NT2/D1 (cell line): ENCODE measurements around the gene CD300C.

Experiments
- DNase-seq: peaks from one replicate; pipeline ENCODE4 v3.0.0-alpha.2; 2011; ENCODE audit warnings: low read depth, low spot score
- H3K27me3 ChIP-seq: 2 replicates; pipeline ENCODE4 v1.6.0; 2011; ENCODE audit warnings: mild to moderate bottlenecking; ENCODE audit not compliant: insufficient read length, insufficient read depth
- H3K36me3 ChIP-seq: 2 replicates; pipeline ENCODE4 v1.6.1; 2011; ENCODE audit warnings: mild to moderate bottlenecking, low read length, mixed read lengths; ENCODE audit not compliant: insufficient read depth, insufficient read length
- H3K4me1 ChIP-seq: 2 replicates; pipeline ENCODE4 v1.5.1; 2011; ENCODE audit not compliant: insufficient read depth, insufficient read length
- H3K4me3 ChIP-seq: 2 replicates; pipeline ENCODE4 v1.5.1; 2011; ENCODE audit warnings: low read depth; ENCODE audit not compliant: insufficient read length
- H3K9ac ChIP-seq: 2 replicates; pipeline ENCODE4 v1.6.0; 2011; ENCODE audit warnings: low read depth; ENCODE audit not compliant: insufficient read length
- H3K9me3 ChIP-seq: 2 replicates; pipeline ENCODE4 v1.5.1; 2011; ENCODE audit warnings: mild to moderate bottlenecking, low read length; ENCODE audit not compliant: insufficient read depth
- SUZ12 ChIP-seq: IDR thresholded peaks from 2 replicates; pipeline ENCODE4 v1.6.1; 2011; ENCODE audit not compliant: insufficient read length, insufficient read depth; ENCODE audit errors: extremely low read depth
- YY1 ChIP-seq: IDR thresholded peaks from 2 replicates; pipeline ENCODE4 v1.6.1; 2011; ENCODE audit not compliant: insufficient read length, insufficient read depth
- ZNF274 ChIP-seq: IDR thresholded peaks from 2 replicates; pipeline ENCODE4 v1.6.1; 2011; ENCODE audit warnings: mild to moderate bottlenecking, low read depth, low read length

The CD300C gene

GRCh38 chr17:74542727-74543383 lies 3.1 kb downstream of the CD300C start:
- Histone ChIP-seq H3K27me3 (no peaks in the 10 kb centered on the region), H3K4me1 (no peaks in the 10 kb centered on the region)

GRCh38 chr17:74542166-74542565 lies 3.7 kb downstream of the CD300C start:
- H3K4me1 ChIP-seq = no peaks in the 10 kb centered on the region
- no peak overlapping the region for H3K4me3 ChIP-seq
- DNase-seq = no peak
- no peaks in the 10 kb centered on the region for H3K36me3 ChIP-seq
- H3K9ac ChIP-seq = no peak overlapping the region
- H3K27me3 ChIP-seq = no peaks in the 10 kb centered on the region
- no peak for TF ChIP-seq YY1
- no peak for TF ChIP-seq SUZ12
- TF ChIP-seq ZNF274 = no peak
- H3K9me3 ChIP-seq = no peaks in the 10 kb centered on the region

More at GRCh38 chr17:74542727-74543383, 3.1 kb downstream of the CD300C start:
- Histone ChIP-seq H3K36me3 (no peaks in the 10 kb centered on the region), H3K9ac (no peak overlapping the region), H3K9me3 (no peaks in the 10 kb centered on the region), H3K4me3 (no peak overlapping the region)
- TF ChIP-seq SUZ12 = no peak
- TF ChIP-seq YY1 = no peak
- no peak for TF ChIP-seq ZNF274
- no peak for DNase-seq

GRCh38 chr17:74541176-74542111 lies 4.5 kb downstream of the CD300C start:
- TF ChIP-seq SUZ12 (no peak), YY1 (no peak), ZNF274 (no peak)
- Histone ChIP-seq H3K9me3 (no peaks in the 10 kb centered on the region), H3K27me3 (no peaks in the 10 kb centered on the region), H3K4me1 (no peaks in the 10 kb centered on the region), H3K4me3 (no peak overlapping the region), H3K9ac (no peak overlapping the region), H3K36me3 (no peaks in the 10 kb centered on the region)
- no peak for DNase-seq

GRCh38 chr17:74539281-74539820 lies 6.6 kb downstream of the CD300C start:
- DNase-seq = no peak
- TF ChIP-seq SUZ12 = no peak
- no peak for TF ChIP-seq ZNF274
- TF ChIP-seq YY1 = no peak
- H3K4me1 ChIP-seq = no peaks in the 10 kb centered on the region
- peaks cover 8% of the 10 kb centered on the region; the same call in 1 of the 2 replicates for H3K9me3 ChIP-seq
- H3K36me3 ChIP-seq = no peaks in the 10 kb centered on the region
- no peak overlapping the region for H3K9ac ChIP-seq
- no peaks in the 10 kb centered on the region for H3K27me3 ChIP-seq
- no peak overlapping the region for H3K4me3 ChIP-seq

GRCh38 chr17:74536890-74537289 lies 9.0 kb downstream of the CD300C start:
- Histone ChIP-seq H3K9me3 (peaks cover 14% of the 10 kb centered on the region; the same call in 1 of the 2 replicates), H3K9ac (no peak overlapping the region), H3K4me3 (no peak overlapping the region), H3K27me3 (no peaks in the 10 kb centered on the region), H3K4me1 (no peaks in the 10 kb centered on the region), H3K36me3 (no peaks in the 10 kb centered on the region)
- no peak for DNase-seq
- no peak for TF ChIP-seq YY1
- no peak for TF ChIP-seq ZNF274
- TF ChIP-seq SUZ12 = no peak

GRCh38 chr17:74532115-74532514 lies 13.8 kb downstream of the CD300C start:
- Histone ChIP-seq H3K9me3 (peaks cover 14% of the 10 kb centered on the region; the same call in 1 of the 2 replicates), H3K36me3 (no peaks in the 10 kb centered on the region), H3K9ac (no peak overlapping the region), H3K4me3 (peak overlapping the region; percentile 9), H3K27me3 (no peaks in the 10 kb centered on the region), H3K4me1 (no peaks in the 10 kb centered on the region)
- peak; percentile 77 for TF ChIP-seq YY1
- TF ChIP-seq ZNF274 = no peak
- no peak for TF ChIP-seq SUZ12
- DNase-seq = peak; percentile 76

- Histone ChIP-seq H3K4me1 (no peaks in the 10 kb centered on the region), H3K9me3 (peaks cover 14% of the 10 kb centered on the region; the same call in 1 of the 2 replicates), H3K36me3 (no peaks in the 10 kb centered on the region), H3K27me3 (no peaks in the 10 kb centered on the region), H3K9ac (no peak within 1 kb of the TSS), H3K4me3 (no peak within 1 kb of the TSS)
- TF ChIP-seq ZNF274 (no peak), SUZ12 (no peak), YY1 (no peak)
- no peak for DNase-seq
These were observed 14.6 kb downstream of the CD300C start, which contains the start of gene CD300LB for GRCh38 chr17:74531231-74531761. CD300LB (minus strand) TSS chr17:74531475; CDS start chr17:74531350, 125 bp downstream.
